K562 (cell line): ENCODE results near the gene NUDT2. TPM values are rescaled to one million over a fixed set of nuclear protein-coding genes. Genes with fewer than 3 reads are reported as not detected.

Experiments used
- FOXP4 ChIP-seq: sonication (generic); formaldehyde crosslinking; IDR thresholded peaks from 2 replicates; pipeline ENCODE4 v1.8.0; 2022; ENCODE audit warnings: mild to moderate bottlenecking, missing genetic modification reagents, borderline replicate concordance
- NFIX ChIP-seq: fragments of 250-450 bp; sonication (Bioruptor Pico); IDR thresholded peaks from 2 replicates; pipeline ENCODE4 v1.4.0; 2020; ENCODE audit warnings: low read depth, mild to moderate bottlenecking, moderate library complexity
- NR4A1 ChIP-seq, 2 experiments: fragments of 250-450 bp in 1 of 2; fragments of 450-650 bp in 1 of 2; sonication (Bioruptor Pico) in 1 of 2; IDR thresholded peaks; 2 replicates each; pipeline versions ENCODE4 v1.4.0 to v1.6.1; 2016 to 2020; ENCODE audit warnings: mild to moderate bottlenecking in 2 of 2, missing compliant biosample characterization in 1 of 2, missing genetic modification characterization in 1 of 2, moderate library complexity in 1 of 2
- PURB ChIP-seq: sonication (generic); formaldehyde crosslinking; IDR thresholded peaks from 2 replicates; pipeline ENCODE4 v1.9.0; 2021; ENCODE audit warnings: low read depth, mild to moderate bottlenecking, missing genetic modification reagents
- RAD21 ChIP-seq, 2 experiments: fragments of 250-450 bp in 1 of 2; fragments of 450-650 bp in 1 of 2; sonication (Bioruptor Pico) in 1 of 2; formaldehyde crosslinking in 1 of 2; IDR thresholded peaks in 1 of 2; conservative IDR thresholded peaks in 1 of 2; 2 replicates each; pipeline versions ENCODE4 v1.4.0 to v1.8.0; 2020 to 2022; ENCODE audit warnings: mild to moderate bottlenecking in 2 of 2, moderate library complexity in 1 of 2
- U2AF1 ChIP-seq: fragments of 200-400 bp; formaldehyde crosslinking; optimal IDR thresholded peaks from 2 replicates; pipeline ENCODE3; 2017; ENCODE audit warnings: mild to moderate bottlenecking, low read depth, low read length, moderate library complexity
- ZNF174 ChIP-seq: fragments of 250-450 bp; sonication (Bioruptor Pico); IDR thresholded peaks from 2 replicates; pipeline ENCODE4 v1.4.0; 2020; ENCODE audit warnings: mild to moderate bottlenecking
- ZNF407 ChIP-seq: fragments of 450-650 bp; IDR thresholded peaks from 2 replicates; pipeline ENCODE4 v1.6.1; 2016; ENCODE audit warnings: low read depth
- ZNF408 ChIP-seq: fragments of 250-450 bp; sonication (Bioruptor Pico); IDR thresholded peaks from 2 replicates; pipeline ENCODE4 v1.4.0; 2020; ENCODE audit warnings: low read depth, mild to moderate bottlenecking, moderate library complexity
- ZNF449 ChIP-seq: fragments of 250-450 bp; sonication (Bioruptor Pico); IDR thresholded peaks from 2 replicates; pipeline ENCODE4 v1.8.0; 2022; ENCODE audit warnings: moderate library complexity, mild to moderate bottlenecking, inconsistent platforms
- ZNF584 ChIP-seq: fragments of 200-800 bp; sonication (Bioruptor generic); IDR thresholded peaks from 2 replicates; pipeline ENCODE4 v1.6.1; 2016; ENCODE audit warnings: low read depth, mild to moderate bottlenecking, missing genetic modification characterization, missing compliant biosample characterization
- polyA plus RNA-seq, 8 experiments: library from polyadenylated mRNA; depleted of rRNA in 4 of 8; stranded (reverse) in 5 of 8; unstranded in 3 of 8; fragments of >200 nt; fragmentation: Nextera tagmentation in 2 of 8; fragmentation: Illumina TruSeq in 1 of 8; extraction: Ambion mirVana in 2 of 8; extraction: Trizol in 1 of 8; gene quantifications; 2 replicates each; pipeline versions ENCODE4 v1.2.1 to v1.2.3, GENCODE V29; 2011 to 2014; ENCODE audit warnings: inconsistent platforms in 1 of 8, missing spikeins in 1 of 8
- total RNA-seq, 7 experiments: library from RNA; depleted of rRNA in 6 of 7; stranded (reverse); fragments of >200 nt in 6 of 7; fragmentation: Illumina TruSeq in 2 of 7; extraction: Trizol in 2 of 7; gene quantifications; 2 replicates each; pipeline versions ENCODE4 v1.2.1 to v1.2.3, GENCODE V29; 2011 to 2021; ENCODE audit warnings: low replicate concordance in 1 of 7

NUDT2 gene
- total and polyA plus RNA-seq, 9 of the 15 experiments (the other 6 are each of a cell fraction or from before 2014, with no cell fraction given): 11.5 to 28.1 (median 19.0) TPM

- no peak for TF ChIP-seq ZNF407
- peak; percentile 68 for TF ChIP-seq NFIX (CRISPR knock-in tag)
- no peak for TF ChIP-seq RAD21 (CRISPR knock-in tag; conservative IDR thresholded peaks at IDR 0.05 in 1 of 2, IDR thresholded peaks at IDR 0.05 in 1 of 2)
- peak; percentile 93; the same call in 1 of the 2 replicates for TF ChIP-seq ZNF408 (CRISPR knock-in tag)
- TF ChIP-seq ZNF449 (CRISPR knock-in tag): peak; percentile 88
- no peak for TF ChIP-seq ZNF174 (CRISPR knock-in tag)
- TF ChIP-seq U2AF1: no peak
- no peak for TF ChIP-seq ZNF584 (CRISPR knock-in tag)
- no peak for TF ChIP-seq FOXP4
- no peak for TF ChIP-seq PURB (CRISPR knock-in tag)
- TF ChIP-seq NR4A1 (CRISPR knock-in tag; IDR thresholded peaks at IDR 0.05): no peak
- no peak for TF ChIP-seq NR4A1 (tag; IDR thresholded peaks at IDR 0.05)
These were observed 17.7 kb upstream of the NUDT2 start (continued) for GRCh38 chr9:34311499-34312185.
